GM19099 (cell line): ENCODE measurements around the gene RPS15.
A peak's percentile ranks its signal among the peaks of the same experiment; 100 is the strongest.

Source experiments
- POLR2A ChIP-seq: IDR thresholded peaks from 3 replicates; pipeline ENCODE4 v1.6.1; 2011; ENCODE audit warnings: low read depth; ENCODE audit not compliant: insufficient read length; ENCODE audit errors: extremely low read depth

The RPS15 gene

DNA sequence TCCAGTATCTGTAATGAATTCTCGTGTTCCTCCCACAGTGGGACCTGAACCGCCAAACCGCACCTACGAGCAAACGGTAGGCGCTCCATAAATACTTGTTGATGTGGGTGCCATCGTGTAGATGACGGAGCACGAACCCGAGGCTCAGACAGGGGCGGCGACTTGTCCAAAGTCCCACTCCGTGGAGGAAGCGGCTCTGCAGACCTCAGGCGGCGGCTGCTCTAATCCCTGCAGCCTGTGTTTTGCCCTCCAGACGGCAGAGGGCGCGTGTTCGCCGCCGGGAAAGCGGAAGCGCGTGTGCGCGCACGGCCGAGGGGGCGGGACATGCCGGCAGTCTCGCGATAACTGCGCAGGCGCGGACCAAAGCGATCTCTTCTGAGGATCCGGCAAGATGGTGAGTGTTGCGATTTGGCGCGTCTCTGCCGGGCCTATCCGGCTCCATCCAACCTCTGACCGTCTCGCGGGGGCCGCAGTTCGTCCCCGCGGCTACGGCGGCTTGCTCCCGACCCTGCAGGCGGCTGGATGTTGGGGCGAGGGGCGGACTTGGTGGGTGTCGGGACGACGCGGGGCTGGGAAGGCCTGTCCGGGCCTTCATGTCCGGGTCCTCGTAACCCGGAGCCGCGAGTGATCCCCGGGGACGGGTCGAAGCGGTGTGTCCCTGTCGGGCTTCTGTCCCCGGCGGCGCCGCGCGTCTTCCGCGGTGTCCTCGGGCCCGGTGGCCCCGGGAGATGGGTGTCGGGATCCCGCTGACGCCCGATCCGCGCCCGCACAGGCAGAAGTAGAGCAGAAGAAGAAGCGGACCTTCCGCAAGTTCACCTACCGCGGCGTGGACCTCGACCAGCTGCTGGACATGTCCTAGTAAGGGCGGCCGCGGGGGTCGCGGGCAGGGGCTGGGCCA is at the start of gene RPS15:
Gene RPS15, plus strand, starts transcription at position 362 of the 898 bp plus-strand sequence. Its CDS starts 30 bp downstream, at position 392.
- peak; percentile 99 for TF ChIP-seq POLR2A

DNA sequence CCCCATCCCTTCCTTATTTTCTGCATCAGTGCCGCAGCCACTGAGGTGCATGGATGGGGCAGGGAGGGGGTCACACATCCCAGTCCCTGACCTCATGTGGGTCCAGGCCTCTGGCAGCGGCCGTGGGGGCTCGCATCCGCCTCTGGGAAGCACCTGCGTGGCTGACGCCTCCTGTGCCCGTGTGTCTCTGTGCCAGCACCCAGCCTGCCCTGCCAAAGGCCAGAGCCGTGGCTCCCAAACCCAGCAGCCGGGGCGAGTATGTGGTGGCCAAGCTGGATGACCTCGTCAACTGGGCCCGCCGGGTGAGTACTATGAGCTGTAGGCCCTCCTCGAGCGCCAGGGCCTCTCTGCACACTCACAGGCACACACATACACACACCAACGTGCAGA is 49.6 kb upstream of the RPS15 start:
- TF ChIP-seq POLR2A, result no peak

DNA sequence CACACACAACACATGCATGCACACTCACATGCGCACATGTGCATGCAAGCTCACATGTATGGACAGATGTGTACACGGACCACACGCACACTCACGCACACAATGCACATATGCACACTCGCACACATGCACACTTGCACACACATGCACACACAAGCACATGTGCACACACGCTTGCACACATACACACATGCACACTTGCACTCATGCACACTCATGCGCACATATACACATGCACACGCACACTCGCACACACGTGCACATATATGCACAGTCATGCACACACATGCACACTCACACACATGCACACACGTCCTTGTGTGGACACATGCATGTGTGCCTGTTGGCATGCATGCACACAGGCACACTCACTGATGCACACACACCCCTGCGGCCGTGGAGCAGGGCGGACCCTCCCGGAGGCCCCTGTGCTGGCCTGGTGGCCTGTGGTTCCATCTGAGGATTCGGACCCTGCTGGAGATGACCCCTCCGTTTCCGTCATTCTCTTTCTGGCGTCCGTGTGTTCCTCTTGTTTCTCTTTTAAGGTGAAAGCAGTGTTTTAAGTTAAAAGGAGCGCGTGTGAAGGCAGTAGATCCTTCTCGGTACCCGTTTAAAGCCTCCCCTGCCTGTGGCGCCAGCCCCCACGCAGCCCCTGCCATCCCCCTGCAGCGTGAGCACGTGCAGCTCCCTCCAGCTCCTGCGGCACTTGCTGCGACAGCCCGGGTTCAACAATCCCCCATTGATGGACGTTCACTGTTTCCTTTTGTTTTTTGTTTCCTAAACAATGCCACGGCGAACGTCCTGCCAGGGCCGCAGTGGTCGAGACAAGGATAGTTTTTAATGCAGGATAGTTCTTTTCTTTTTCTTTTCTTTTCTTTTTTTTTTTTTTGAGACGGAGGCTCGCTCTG is 48.9 kb upstream of the RPS15 start:
- TF ChIP-seq POLR2A, result no peak

DNA sequence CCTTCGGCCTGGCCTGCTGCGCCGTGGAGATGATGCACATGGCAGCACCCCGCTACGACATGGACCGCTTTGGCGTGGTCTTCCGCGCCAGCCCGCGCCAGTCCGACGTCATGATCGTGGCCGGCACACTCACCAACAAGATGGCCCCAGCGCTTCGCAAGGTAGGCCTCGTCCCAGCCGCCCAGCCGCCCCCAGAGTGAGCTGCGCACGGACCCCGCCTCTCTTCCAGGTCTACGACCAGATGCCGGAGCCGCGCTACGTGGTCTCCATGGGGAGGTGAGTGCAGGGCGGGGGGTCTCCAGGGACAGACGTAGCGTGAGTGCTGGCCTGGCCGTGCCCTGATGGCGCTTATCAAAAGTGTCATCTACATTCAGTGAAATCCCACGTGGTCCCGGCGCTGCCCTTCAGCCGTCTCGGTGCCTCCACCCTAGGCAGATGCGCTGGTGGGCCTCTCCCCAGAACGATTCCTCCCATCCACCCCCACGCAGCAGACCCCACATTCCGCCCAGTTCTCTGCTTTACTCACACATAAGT is 47.2 kb upstream of the RPS15 start:
- no peak for TF ChIP-seq POLR2A

DNA sequence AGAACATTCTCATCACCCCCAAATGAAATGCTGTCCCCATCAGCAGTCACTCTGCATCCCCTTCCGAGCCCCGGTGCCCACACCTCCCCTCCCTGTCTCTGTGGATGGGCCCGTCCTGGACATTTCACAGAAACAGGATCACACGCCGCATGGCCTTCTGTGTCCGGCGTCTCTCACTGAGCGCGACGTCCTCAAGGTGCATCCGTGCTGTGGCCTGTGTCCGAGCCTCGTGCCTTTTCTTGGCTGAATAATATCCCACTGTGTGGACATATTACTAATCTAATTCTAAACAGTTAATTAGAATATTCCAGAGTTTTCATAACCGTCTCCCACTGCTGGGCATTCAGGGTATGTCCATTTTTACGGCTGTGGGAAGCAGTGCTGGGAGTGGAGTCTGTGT is 45.8 kb upstream of the RPS15 start:
- no peak for TF ChIP-seq POLR2A

DNA sequence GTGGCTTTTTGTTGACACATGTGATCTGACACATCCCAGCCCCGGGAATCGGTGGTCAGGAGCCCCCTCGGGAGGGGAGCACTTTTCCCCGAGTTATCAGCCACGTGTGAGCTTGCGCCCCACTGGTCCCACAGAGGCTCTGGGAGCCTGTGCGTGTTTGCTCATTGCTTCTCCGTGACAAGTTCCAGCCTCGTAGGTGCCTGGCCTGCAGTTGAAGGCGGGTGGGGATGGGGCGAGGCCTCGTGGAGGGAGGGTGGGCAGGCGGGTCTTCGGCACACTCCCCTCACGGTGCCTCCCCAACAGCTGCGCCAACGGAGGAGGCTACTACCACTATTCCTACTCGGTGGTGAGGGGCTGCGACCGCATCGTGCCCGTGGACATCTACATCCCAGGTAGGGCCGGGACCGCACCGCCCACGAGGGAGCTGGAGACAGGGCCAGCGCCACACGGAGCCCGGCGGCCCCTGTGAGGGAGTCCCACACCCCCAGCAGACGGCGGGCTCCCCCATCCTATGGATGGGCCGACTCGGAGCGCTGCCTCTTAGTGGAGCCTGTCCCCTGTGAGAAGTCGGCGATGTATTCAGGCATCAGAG is 45.2 kb upstream of the RPS15 start:
- TF ChIP-seq POLR2A, result no peak

DNA sequence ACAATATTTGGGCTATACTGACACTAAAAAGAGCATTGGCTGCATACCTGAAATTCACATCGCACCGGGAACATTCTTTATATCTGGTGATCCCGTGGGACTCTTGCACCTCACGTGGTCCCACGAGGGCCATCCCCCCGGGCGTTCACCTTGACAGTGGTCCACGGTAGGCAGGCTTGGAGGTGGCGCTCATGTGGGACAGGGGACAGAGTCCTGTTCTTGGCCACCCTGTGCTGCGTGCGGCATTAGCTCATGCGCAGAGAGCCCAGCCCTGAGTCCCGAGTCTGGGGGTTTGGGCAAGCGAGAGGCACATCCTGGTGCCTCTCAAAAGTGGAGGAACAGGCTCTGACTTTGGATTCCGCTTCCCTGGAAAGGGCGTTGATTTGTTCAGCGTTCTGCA is 44.4 kb upstream of the RPS15 start:
- TF ChIP-seq POLR2A, result no peak

DNA sequence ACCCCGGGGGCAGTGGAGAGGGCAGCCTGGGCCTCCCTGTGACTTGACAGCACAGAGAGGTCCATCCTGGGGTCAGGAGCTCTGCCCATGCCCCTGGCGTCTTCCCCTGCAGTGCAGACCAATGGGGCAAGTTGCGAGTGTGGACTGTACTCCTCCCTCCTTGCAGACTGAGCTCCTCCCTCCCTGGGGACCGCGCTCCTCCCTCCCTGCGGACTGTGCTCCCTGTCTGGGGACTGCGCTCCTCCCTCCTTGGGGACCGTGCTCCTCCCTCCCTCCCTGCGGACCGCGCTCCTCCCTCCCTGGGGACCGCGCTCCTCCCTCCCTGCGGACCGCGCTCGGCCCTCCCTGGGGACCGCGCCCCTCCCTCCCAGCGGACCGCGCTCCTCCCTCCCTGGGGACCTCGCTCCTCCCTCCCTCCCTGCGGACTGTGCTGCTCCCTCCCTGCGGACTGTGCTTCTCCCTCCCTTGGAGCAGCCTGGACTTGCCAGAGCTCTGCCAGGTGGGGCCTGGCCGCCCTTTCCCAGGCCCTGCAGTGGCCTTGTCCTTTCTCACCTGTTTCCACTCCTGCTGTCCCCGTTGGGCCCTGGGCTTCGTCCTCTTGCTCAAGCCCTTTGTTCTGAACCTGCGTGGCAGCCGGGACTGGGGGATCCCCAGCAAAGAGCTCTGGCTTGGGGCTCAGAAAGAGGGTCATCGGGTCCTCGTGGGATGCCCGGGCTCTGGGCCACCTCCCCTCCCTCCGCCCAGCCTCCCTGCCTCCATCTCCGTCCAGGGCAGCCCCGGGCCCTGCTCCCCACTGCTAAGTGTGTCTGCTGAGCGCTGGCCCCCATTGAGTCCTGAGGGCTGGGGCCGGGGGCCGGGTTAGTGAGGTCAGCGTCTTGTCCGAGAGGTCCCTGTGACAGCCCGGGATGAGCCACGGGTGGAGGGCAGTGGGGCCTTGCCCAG is 43.7 kb upstream of the RPS15 start:
- no peak for TF ChIP-seq POLR2A

DNA sequence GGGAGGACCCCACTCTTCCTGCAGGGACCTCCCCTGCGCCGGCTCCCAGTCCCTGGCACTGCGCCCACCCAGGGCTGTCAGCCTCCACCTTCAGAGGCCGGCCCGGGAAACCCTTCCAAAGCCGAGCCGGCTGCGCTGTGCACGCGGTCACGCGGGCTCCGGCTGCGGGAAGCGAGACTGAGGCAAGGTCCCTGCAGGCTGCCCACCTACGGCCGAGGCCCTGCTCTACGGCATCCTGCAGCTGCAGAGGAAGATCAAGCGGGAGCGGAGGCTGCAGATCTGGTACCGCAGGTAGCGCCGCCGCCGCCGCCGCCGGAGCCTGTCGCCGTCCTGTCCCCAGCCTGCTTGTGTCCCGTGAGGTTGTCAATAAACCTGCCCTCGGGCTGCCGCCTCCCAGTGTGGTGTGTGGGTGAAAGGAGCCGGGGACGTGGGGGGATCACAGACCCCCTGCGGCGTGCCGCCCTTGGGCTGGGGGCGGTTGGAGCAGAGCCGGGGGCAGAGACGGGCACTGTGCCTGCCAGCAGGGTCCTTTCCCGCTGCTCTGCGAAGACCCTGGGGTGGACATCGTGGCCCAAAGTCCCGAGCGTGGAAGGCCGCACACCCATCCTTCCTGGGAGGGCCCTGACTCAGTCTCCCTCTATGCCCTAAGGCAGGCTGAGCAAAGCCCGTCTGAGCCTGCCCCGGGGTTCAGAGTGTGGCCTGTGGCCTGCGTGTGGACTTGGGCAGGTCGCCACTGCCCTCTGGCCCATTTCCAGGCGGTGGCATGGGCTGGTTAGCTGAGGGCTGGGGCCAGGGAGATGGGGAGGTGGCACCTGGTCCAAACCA is 42.8 kb upstream of the RPS15 start:
- no peak for TF ChIP-seq POLR2A

DNA sequence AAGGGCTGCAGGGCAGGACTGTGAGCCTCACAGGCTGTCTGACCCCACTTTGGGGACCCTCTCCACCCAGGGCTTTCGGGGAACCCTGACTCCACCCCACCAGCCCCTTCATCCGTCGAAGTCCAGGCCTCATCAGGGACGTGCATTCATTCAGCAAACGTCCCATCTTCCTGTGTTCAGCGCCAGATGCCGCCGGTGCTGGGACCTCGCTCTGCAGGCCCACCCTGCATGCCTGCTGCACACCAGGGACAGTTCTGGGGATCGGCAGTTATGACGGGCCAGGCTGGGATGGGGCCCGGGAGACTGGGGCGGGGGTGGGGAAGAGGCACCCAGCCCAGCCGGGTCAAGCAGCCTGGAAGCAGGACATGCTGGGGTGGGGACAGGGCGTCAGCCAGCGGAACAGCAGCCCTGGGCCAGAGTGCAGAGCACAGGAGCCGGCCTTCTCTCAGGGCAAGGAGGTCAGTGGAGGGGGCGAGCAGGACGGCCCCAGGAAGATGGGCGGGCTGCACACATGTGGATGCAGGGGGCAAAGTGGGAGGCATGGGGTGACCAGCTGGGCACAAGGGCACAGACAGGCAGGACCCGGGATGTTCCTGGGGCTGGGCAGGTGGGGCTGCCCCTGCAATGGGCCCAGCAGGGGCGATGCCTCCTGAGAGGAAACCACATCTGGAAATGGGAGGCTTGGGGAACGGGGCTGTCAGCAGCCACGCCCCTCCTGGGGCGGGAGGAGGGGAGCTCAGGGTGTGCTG is 42.0 kb upstream of the RPS15 start:
- TF ChIP-seq POLR2A, result no peak

DNA sequence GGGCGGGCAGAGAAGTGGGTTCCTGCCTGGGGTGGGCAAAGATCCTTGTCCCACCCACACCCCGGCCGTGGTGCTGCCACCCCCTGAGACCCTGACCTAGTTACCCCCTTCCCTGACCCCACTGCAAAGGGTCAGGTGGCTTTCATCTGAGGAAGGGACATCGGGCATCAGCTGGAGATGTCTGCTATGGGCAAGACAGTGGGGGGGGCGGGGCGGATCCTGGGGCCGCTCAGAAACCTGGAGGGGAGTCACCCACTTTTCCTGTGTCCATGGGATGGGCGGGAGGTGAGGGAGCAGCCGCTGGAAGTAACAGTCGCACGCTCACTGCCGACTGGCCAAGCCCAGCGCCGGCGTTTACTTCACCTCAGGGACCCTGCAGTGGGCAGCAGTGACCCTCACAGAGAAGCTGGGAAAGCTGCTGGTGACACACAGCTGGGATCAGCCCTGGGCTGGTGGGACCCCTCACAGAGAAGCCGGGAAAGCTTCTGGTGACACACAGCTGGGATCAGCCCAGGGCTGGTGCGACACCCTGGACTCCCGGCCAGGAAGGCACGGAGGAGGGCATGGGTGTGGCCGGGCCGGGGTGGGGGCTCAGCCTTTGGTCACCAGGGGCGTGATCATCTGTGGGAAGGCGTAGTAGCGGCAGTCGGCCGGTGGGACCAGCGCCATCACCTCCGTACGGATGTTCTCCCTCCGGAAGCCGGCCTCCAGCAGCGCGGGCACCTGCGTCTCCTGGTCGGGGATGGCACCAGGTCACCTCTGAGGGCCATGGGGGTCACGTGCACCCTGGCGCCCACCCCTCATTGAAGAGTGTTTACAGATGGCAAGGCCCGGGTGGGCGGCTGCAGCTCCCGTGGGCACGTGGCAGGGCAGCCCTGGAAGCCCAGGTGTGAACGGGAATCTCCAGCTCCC is 41.2 kb upstream of the RPS15 start:
- TF ChIP-seq POLR2A, result no peak

DNA sequence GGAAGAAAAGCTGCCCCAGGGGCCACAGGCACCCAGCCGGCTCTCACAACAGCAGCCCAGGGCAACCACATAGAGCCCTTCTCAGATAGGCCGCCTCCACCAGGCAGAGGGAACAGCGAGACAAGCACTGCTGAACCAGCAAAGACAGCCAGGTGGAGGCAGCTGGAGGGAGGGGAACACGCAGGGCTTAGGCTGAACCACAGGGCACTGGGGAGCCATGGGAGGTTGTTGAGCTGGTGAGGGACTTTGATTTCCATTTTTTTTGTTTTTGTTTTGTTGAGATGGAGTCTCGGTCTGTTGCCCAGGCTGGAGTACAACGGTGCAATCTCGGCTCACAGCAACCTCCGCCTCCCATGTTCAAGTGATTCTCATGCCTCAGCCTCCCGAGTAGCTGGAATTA is 40.4 kb upstream of the RPS15 start:
- TF ChIP-seq POLR2A, result no peak

DNA sequence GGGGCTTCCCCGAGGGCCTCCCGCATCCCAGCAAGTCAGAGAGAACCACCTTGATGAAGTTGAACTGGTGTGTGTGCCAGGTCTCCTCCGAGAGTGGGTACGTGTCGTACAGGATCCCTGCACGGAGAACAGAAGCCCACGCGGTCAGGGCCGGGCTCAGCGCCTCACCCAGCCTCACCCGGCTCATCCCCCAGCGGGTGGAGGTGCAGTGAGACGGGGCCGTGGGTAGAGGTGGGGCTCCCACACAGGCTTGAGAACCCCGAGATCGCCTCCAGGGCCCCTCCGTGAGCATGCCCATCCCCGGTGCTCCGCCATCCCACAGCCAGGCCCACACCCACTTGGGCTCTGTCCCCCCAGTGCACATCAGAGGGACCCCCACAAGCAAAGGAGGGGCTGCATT is 39.1 kb upstream of the RPS15 start:
- TF ChIP-seq POLR2A, result no peak
